HG02981 (cell line): ENCODE results near the gene PNCK.
"Not testable (repeated sequence)": the region's sequence is repeated elsewhere in the genome, so short reads cannot be mapped to it uniquely, and the experiment has no call there.

Experiments
- ATAC-seq: cut with Tn5 transposase; IDR thresholded peaks from one replicate; pipeline ENCODE4 v1.9.1; 2021; ENCODE audit warnings: mild to moderate bottlenecking, moderate library complexity; ENCODE audit not compliant: unreplicated experiment

PNCK gene

DNA sequence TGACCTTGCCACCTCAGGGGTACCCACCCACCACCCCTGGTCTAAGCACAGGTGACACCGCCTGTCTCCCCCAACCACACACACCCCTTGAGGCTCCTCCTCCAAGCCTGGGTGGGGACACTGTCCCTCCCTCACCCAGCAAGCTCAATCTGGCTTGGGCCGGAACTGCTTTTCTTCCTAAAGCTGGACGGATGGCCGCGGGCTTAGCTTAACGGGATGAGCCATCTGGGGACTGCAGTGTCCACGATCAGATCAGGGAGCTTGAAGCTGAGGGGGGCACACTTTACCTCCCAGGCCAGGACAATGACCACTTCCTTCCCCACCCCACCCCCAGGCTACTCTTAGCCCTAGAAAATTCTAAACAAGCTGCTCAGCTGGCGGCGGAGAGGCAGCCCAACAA, 13.1 kb upstream of the PNCK start:
- ATAC-seq = no peak

DNA sequence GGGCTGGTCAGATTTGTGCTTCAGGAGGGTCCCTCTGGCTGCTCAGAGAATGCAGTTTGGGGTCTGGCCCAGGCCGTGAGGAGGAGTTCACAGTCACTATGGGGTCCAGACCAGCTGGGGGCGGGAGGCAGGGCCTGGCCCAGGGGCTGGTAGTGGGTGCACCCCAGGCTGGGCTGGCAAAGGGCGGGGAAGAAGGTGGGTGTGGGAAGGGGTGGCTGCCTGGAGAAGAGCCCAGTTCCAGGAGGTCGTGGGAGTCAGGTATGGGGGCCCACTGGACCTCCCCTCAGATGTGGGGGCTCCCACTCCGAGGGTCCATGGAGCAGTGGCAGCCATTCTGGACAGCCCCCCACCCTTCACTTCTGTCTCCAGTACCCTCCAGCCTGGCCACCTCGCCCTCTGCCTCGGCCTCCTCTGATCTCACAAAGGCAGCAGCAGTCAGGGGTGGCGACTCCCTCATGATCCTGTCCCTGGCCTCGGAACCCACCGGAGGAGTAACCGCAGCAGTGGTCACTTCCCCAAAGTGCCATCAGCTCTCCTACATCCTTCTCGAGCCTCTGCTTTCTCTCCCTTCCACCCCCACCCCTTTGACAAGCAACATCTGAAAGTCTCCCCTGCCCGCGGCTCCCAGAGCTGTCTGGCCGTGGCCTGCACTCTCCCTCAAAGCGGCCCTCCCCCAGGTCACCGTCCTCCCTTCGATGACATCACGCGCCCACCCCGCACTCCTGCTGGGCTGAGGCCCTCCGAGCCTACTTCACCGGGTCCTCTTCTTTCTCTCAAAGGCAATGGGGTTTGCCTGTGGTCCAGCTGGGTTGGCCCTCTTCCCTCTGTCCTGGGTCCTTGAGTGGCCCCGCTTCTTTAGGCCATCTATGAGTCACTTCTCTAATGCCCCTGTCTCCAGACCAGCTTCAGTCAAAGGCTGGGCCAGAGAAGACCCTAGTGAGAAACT, 12.4 kb upstream of the PNCK start:
- ATAC-seq = no peak

DNA sequence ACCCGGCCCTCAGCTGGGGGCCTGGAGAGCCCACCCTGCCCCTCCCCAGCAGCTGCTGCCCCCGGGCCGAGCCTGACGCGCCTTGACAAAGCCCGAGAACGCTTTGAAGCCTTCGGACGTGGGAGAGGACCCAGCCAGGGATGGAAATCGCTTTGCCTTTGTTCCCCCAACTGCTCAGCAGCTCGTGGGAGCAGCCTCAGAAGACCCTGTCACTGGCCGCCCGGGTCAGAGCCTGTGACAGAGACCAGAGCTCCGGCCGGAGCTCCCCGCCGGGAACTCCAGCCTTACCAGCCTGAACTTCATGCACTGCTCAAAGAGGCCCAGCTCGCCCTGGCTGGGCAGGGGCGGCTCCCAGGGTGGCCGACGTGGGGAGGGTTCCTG, 11.5 kb upstream of the PNCK start:
- ATAC-seq = no peak

DNA sequence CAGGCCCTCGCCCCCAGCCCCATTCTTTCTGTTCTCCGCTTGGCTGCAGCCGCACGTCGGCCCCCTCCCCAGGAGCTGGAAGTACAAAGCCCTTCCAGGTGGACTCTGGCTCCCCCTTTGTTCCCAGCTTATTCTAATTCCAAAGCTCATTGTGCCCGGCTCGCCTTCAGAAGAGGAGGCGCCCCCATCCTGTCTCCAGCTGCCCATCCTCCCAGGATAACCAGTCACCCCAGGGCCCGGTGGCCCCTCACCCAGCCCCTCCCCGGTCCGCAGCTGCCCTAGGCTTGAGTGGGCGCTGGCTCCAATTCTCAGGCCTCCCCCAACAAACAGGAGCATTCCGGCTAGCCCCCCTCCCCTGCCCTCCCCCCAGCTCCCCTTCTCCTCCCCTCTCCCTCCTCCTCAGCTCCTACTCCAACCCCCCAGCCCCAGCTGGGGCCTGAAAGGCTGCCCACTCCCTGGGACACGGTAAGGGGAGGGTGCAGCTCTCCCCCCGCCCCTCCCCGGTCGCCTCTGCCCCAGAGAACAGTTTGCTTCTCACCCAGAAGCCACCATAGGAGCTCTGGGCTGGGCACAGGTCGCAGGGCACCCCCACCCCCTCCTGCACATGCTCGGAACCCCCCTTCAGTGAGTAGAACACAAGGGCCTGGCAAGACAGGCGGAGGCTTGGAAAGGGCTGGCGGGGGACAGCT, 11.0 kb upstream of the PNCK start:
- ATAC-seq = no peak

DNA sequence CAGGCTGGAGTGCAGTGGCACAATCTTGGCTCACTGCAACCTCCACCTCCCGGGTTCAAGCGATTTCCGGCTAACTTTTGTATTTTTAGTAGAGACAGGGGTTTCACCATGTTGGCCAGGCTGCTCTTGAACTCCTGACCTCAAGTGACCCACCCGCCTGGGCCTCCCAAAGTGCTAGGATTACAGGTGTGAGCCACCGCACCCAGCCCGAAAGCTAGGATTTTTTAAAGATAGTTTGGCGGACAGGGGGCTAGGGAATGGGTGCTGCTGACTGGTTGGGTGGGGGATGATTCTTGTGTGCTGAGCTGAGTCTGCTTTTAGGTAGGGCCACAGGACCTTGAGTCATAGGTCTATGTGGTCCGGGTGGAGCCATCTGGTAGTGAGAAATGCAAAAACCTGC, 9.9 kb upstream of the PNCK start:
- not testable (repeated sequence) for ATAC-seq

DNA sequence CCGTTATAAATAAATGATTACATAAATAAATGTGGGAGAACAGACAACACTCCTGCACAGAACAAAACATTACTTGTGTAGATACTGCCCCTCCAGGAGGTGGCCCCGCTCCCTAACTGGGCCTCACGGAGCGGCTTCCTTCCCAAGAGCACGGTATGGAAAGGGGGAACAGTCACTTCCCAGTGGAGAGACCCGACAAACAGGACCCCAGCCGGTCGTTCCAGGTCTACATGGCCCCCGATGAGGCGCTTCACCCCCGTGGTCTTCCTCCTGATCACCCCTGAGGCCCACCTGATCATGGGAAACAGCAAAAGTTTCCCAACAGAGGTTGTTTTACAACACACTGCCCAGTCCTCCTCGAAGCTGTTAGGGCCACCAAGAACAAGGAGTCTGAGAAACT, 7.6 kb upstream of the PNCK start:
- no peak for ATAC-seq

DNA sequence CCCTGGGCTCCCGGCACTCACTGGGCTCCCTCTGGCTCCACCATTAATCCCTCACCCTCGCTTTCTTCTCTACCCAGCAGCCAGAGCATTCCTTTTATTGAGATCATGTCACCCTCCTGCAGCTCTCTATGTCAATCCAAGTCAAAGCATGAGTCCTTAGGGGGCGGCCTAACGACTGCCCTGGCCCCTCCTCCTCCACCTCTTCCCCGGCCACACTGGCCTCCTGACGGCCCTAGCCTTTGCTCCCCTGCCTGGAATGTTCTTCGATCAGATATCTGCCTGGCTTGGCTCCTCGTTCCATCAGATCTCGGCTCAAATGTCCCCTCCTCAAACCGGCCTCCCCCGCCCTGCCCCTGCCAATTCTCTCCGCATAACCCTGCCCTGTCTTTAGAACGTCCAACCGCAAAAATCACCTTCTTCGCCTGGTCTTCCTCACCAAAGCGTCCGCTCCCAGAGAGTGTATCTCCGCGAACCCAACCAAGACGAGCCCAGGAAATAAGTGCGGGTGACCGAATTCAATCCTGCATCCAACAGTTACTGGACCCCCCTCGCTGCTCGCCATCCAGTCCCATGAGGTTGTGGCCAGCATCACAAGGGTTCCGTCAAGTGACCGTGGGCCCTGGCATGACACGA, 722 bp upstream of the PNCK start:
- no peak for ATAC-seq

DNA sequence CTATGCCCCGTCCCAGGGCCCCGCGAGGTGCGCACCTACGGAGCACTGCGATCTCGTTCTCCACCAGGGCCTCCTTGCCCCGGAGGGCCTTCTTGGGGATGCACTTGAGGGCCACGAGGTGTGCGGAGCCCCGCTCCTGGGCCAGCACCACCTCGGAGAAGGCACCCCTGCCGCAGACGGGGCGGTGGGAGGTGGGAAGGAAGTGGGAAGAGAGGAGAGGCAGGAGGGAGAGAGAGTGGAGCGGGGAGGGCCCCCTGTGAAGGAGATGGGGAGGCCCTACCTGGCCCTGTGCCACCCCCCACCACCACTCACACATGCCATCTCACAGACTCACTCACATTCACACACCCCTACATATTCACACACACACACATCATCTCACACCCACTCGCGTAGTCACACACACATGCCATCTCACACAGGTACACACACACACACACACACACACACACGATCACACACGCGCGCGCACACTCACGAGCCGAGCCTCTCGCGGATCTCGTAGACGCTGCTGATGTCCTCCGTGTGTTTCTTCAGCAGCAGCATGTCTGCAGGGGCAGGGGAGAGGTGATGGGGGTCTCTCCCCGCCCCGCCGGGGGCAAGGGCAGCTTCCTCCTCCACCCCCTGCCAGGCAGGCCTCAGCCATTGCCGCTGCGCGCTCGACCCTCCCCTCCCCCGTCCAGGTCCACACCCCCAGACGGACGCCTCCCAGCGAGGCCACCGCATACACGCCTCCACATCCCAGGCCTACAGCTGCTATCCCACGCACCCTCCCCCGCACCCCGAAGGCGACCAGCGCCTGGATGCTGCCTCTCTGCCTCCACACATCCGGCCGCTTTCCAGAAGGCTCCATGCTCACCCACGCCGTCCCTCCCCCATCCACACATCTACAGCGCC, 834 bp downstream of the PNCK start:
- no peak for ATAC-seq

DNA sequence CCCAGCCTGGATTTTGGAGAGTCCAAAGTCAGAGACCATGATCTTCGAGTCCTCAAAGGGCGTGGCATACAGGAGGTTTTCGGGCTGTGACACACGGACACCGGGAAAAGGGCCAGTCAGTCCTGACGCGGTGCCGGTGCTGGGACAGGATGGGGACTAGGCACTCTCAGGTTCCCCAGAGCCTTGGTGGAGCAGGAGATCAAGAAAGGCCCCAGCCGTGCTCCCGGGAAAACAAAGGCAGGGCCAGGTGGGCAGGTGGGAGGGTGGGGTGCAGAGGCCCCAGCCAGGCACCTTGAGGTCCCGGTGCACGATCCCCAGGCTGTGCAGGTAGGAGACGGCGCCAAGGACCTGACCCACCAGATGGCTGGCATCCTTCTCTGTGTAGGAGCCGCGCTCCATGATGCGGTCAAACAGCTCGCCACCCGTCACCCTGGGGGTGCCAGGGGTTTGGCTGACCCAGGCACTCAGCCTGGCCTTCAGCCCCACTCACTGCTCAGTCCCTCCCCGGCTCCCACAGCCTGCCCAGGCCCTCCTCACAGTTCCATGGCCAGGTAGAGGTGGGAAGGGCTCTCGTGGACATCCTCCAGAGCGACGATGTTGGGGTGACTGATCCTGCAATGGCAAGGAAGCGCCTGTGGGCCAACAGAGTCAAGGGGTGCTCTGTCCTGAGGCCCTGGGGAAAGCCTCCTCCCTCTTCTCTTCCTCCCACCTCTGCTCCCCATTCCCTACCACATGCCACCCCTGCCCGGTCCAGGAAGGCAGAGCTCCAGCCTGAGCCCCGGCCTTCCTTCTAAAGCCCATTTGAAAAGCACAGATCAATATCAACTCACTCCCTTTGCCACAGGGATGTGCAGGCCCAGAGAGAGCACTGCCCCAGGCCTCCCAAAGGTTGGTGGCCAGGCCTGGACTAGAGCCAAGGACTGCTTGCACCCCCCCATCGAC, 1.8 kb downstream of the PNCK start:
- ATAC-seq = no peak

DNA sequence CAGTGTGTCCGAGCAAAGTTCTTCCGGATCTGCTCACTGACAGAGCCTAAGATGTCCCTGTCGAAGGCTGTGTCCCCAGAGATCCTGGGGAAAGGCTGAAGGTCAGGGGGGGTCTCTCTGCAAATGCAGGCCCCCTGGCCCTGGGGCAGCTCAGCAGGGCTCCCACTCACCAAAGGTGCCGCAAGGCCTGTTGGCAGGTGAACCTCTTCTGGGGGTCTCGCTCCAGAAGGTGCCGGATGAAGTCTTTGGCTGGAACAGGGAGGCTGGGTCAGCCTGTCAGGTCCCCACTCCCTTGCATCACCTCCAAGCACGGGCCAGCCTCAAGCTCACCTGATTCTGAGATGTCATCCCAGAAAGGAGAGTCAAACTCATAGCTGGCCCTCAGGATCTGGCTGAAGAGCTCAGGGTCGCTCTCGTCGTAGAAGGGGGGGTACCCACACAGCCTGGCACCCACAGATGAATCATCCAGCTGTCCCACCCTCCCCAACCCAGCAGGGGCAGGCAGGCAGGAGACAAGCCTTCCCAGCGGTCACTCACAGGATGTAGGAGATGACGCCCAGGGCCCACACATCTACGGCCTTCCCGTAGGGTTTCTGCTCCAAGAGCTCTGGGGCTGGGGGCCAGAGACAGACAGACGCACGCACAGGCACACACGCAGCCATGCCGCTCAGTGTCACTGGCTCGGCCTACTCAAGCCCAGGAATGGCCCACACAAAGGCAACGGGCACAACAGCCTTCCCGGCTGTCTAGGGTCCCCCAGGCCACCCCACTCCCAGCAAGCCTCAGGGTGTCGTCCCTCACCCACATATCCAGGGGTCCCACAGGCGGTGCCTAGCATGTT, 2.6 kb downstream of the PNCK start:
- no peak for ATAC-seq

DNA sequence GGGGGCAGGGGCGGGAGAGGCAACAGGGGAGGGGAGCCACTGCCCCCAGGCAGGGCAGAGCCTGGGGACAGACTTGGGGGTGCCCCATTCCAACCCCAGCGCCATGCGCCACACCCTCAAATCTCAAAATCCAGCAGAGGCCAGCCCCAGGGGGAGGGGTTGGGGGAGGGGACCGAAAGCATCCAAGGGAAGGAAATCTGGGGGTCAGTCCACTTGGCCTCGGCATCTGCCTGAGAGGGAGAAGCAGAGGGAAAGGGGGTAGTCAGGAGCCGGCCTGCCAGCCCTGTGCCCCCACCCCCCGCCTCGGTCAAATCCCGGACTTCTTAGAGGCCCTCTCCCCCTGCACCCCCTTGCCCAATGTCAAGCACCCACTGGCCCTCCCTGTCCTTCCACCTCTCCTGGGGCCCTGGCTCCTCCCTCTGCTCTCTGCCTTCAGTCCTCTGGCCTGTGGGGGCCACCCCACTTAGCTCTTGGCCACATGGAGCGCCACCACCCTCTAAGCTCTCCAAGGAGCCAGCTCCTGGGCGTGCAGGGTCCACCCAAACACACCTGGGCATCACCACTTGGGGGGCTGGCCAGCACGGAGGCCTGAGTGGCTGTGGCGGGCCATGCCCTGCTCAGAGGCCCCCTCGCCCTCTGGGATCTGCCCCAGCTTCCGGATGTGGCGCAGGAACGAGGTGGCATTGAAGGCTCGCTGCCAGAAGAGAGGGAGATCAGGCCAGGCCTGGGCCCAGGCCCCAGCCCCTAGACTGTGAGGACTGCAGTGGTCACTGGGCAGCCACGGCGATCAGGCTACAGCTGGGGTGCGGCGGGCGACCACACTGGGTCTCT, 3.5 kb downstream of the PNCK start:
- ATAC-seq = no peak

DNA sequence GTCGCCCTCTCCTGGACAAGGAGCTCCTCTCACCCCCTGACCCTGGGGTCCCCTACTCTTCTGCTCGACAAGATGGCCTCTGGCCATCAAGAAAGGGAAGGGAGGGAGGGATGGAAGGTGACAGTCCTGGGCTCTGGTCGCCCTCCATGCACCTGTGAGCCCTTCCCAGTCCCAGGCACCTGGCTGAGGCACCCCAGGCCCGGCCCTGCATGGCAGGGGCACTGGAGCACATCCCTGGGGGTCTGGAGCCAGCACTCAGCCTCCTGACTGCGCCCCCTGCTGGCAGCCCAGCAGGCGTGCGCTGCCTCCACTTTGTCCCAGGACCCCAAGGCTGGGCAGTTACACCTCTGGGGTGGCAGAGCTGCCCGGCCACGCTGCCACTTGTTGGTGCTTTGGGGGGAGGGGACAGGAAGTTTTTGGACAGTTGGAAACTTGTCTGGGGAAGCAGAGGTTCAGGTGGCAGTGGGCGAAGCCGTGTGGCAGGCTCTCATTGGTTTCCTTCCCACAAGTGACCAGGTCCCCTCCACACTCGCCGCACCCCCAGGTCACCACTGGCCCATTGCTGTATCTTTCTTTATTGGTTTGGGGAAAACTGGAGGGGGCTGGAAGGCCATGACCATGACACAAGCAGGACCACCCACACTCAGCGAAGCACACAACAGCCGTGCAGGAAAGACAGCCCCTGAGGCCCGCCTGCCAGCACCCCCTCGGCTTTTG, 4.3 kb downstream of the PNCK start:
- no peak for ATAC-seq

DNA sequence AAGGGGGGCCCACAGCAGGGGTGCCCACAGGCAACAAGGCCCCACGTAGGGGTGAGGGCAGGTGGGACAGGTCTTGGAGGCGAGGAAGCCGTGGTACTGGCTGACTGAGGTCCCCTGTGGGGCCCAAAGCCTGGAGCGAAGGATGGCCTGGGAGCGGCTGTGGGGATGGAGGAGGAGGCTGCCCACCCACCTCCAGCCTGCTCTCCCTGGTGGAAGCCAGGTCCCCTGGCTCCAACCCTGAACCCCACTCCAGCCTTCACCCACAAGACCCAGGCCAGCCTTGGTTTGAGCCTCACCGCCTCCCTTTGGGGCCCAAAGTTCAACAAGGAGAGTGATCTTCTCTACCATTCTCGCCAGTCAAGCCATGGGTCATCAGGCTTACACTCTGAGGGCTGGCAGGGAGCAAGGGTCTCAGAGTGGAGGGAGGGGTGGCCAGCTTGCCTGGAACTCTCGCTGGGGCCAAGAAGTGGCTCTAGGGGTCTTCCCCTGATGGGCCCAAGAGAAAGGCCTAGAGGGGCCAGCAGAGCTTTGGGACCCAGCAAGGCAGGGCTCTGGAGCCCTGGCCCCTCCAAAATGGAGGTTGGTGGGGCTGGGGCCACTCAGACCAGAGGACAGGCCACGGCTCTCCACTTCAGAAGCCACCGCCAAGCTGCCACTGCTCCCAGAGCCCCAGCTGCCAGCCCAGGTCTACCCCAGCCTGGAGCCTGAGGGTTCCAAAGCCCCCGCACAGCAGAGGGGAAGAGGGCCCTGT, 5.0 kb downstream of the PNCK start:
- ATAC-seq = no peak

DNA sequence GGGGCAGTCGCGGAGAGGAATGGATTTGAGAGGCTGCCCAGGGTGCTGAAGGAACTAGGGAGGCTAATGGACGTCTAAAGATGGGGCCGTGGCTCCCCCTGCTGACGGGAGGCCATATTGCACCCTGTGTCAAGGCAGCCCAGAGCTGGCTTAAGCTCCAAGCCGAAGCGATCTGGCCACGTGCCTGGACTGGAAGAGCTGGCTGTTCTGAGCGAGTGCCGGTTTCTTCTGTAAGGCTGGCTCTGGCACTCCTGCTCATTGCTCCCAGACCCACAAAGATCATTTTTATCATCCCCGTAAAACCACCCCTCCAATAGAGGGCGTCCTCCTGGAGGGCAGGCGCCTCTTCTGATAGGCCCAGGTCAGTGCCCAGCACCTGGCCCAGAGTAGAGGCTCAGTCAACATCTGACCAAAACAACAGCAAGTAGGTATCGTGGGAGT, 5.6 kb downstream of the PNCK start:
- ATAC-seq = peak; percentile 79

DNA sequence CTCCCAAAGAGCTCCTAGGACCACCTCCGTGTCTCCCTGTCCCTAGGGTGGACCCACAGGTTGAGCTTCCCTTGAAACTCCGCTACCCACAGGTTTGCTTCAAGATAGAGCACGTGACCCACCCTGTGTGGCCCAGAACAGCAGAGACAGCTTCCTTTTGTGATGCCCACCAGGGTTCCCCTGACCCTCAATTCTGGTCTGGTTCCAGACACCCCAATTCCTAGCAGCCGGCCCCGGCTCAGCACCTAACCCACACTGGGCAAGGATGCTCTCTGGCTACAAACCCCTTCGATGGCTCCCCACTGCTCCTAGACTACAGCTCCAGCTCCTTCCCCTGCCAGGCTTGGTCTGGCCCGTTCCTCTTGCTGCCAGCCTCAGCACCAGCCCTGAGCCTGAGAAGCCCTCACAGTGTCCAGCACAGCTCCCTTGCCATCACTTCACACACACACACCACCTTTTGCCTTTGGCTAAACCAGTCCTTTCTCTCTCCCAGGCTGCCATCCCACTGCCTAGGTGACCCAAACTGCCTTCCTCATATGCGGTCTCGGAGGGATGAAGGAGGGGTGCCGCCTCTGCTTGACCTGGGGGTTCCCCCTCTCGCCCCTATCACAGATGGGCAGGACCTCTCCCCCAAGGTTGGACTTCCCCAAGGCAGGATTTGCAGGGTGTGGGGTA, 6.2 kb downstream of the PNCK start:
- ATAC-seq = no peak

DNA sequence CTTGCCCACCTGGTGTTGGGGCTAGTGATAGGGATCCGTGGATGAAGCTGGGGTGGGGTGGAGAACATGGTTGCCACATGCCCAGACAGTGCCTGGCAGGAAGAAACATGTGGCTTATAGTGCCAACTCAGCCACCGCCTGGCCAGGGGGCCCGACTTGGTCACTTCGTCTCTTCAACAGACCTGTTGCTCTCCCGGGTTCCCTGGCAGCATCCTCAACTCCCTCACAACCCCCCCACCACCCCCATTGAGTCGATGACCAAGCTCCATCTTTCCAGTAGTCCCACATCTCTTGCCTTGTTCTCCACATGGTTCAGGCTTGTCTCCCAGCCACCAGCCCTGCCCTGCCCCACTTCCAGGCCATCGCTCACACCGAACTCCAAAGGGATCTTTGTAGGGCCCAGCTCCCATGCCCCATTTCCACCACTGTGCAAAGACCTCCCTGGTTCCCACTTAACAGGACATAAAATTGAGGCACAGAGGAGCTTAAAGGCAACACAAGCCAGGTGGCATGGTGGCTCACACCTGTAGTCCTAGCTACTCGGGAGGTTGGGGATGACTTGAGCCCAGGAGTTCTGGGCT, 7.8 kb downstream of the PNCK start:
- no peak for ATAC-seq
